Endothelial cell (in vitro differentiated cells): Measurements from ENCODE around the gene CTNNAL1. TPM values are rescaled to one million over a fixed set of nuclear protein-coding genes. Genes with fewer than 3 reads are reported as not detected.

Experiments
- DNase-seq: peaks from one replicate; pipeline ENCODE4 v3.0.0; 2021; ENCODE audit warnings: low spot score
- H3K27ac Mint-ChIP-seq: one replicate; pipeline ENCODE4 v1.8.0; 2021; ENCODE audit warnings: mixed read lengths, inconsistent platforms; ENCODE audit not compliant: unreplicated experiment
- H3K27me3 Mint-ChIP-seq: one replicate; pipeline ENCODE4 v1.8.0; 2021; ENCODE audit warnings: mild to moderate bottlenecking, moderate library complexity, mixed read lengths, inconsistent platforms; ENCODE audit not compliant: unreplicated experiment
- H3K36me3 Mint-ChIP-seq: one replicate; pipeline ENCODE4 v1.8.0; 2021; ENCODE audit warnings: mild to moderate bottlenecking, low read depth, mixed read lengths, inconsistent platforms; ENCODE audit not compliant: unreplicated experiment
- H3K4me1 Mint-ChIP-seq: one replicate; pipeline ENCODE4 v1.8.0; 2021; ENCODE audit warnings: mild to moderate bottlenecking, mixed read lengths, inconsistent platforms; ENCODE audit not compliant: unreplicated experiment
- H3K4me3 Mint-ChIP-seq: one replicate; pipeline ENCODE4 v1.8.0; 2021; ENCODE audit warnings: mild to moderate bottlenecking, mixed read lengths, inconsistent platforms; ENCODE audit not compliant: unreplicated experiment
- H3K9me3 Mint-ChIP-seq: one replicate; pipeline ENCODE4 v1.8.0; 2021; ENCODE audit warnings: mixed read lengths, inconsistent platforms; ENCODE audit not compliant: unreplicated experiment
- total RNA-seq: library from RNA; stranded (reverse); fragmentation: NEBNext Ultra II Directional; extraction: Animal tissue kit (Norgen Biotek cat#: 25700); gene quantifications from one replicate; pipeline ENCODE4 v1.2.1, GENCODE V29; 2021; ENCODE audit not compliant: unreplicated experiment
- TF ChIP-seq, protein P1 (sequence below): fragments of 200-600 bp; sonication (generic); IDR thresholded peaks from one replicate; pipeline ENCODE4 v1.5.0; 2021; ENCODE audit warnings: antibody characterized with exemption; ENCODE audit not compliant: unreplicated experiment

CTNNAL1 gene
- total RNA-seq, 1 donor from 2014 or later, result 31.2 TPM

DNA sequence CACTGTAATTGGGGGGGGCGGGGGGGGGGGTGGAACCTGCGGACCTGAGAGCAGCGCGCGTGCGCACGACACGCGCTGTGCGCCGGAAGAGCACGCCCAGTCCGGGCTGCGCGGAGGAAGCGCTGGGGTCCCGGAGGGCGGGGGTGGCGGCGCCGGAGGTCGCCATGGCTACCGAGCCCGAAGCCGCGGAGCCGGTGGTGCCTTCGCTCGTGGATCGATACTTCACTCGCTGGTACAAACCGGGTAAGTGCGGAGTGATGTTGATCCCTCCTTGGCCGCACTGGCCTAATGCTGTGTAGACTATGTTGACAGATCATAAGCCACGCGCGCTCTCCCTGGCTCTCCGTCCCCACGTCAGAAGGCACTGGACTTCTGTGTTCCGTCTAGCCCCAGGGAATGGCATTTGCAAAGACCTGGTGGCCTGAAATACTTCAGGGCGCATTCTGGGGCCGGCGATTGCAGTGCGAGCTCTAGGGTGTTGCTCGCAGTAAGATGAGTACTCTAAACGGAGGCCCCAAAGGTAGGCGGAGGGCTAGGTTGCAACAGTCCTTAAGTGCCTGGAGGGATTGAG lies 78.9 kb downstream of the CTNNAL1 start, which contains the start of gene ABITRAM:
Gene ABITRAM (plus strand): TSS at position 78 of the 571 bp plus-strand sequence. CDS start 87 bp downstream, at position 165.
- peak within 1 kb of the TSS; percentile 90 for H3K27ac Mint-ChIP-seq
- peak within 1 kb of the TSS; percentile 99 for H3K4me3 Mint-ChIP-seq
- no peaks in the 10 kb centered on the region for H3K36me3 Mint-ChIP-seq
- TF ChIP-seq, protein P1, sequence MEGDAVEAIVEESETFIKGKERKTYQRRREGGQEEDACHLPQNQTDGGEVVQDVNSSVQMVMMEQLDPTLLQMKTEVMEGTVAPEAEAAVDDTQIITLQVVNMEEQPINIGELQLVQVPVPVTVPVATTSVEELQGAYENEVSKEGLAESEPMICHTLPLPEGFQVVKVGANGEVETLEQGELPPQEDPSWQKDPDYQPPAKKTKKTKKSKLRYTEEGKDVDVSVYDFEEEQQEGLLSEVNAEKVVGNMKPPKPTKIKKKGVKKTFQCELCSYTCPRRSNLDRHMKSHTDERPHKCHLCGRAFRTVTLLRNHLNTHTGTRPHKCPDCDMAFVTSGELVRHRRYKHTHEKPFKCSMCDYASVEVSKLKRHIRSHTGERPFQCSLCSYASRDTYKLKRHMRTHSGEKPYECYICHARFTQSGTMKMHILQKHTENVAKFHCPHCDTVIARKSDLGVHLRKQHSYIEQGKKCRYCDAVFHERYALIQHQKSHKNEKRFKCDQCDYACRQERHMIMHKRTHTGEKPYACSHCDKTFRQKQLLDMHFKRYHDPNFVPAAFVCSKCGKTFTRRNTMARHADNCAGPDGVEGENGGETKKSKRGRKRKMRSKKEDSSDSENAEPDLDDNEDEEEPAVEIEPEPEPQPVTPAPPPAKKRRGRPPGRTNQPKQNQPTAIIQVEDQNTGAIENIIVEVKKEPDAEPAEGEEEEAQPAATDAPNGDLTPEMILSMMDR, result no peak
- H3K4me1 Mint-ChIP-seq, result peaks cover 13% of the 10 kb centered on the region
- DNase-seq, result peak; percentile 70
- H3K9me3 Mint-ChIP-seq, result no peaks in the 10 kb centered on the region
- H3K27me3 Mint-ChIP-seq, result no peaks in the 10 kb centered on the region

DNA sequence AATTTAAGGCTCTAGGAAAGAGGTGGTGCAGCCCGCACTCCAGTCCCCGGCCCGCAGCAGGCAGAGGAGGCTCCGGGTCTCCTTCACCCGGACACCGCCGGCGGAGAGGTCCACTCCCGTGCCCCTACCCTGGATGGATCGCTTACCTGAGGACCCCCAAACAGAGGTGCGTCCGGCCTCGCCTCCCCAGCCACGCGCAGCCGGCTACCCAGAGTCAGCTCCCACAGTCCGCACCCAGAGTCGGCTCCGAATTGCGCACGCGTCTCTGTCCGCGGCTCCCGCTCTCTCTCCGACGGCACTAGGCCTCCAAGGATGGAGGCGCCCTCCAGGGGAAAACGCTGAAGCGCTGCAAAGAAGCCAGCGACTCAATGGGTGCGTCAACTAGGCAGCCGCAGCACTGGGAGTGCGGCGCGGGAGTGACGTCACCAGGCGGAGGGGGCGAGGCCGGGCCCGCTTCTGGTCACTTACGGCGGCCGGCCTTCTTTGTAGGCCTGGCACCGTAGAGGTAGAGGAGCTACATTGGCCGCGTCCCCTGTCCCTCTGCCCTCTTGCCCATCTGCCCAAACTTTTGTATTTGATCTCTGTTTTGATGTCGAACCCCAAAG lies 79.5 kb downstream of the CTNNAL1 start, which contains the start of gene ELP1:
Gene ELP1 (minus strand): TSS at position 407 of the 605 bp plus-strand sequence. CDS start 2,978 bp downstream, outside the sequence.
- Mint-ChIP-seq H3K4me3 (peak within 1 kb of the TSS; percentile 99), H3K27me3 (no peaks in the 10 kb centered on the region), H3K36me3 (no peaks in the 10 kb centered on the region), H3K27ac (peak within 1 kb of the TSS; percentile 90), H3K9me3 (no peaks in the 10 kb centered on the region), H3K4me1 (peaks cover 13% of the 10 kb centered on the region)
- peak; percentile 88 for DNase-seq
- TF ChIP-seq, protein P1, result no peak

DNA sequence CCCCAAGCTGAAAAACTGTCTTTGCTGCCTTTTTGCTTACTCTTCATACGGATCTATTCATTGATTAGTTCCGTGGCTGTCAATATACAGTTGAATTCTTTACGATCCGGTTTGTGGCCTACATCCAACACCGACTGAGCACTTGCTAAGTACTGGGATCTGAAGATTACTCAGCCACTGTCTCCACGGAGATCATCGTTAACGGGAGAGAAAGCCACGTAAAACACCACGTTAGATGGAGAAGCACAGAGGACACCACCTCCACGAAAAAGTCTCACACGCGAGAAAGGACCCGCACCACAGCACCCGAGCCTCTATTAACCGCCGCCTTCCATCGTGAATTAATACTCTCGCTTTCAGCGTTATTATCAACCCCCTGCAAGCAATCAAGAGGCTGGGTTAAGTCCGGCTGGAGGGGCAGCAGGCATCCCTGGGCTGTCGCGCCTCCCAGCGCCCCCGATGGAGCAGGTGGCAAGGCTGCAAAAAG lies 80.0 kb downstream of the CTNNAL1 start:
- peaks cover 15% of the 10 kb centered on the region for H3K4me1 Mint-ChIP-seq
- H3K9me3 Mint-ChIP-seq, result no peaks in the 10 kb centered on the region
- peaks cover 2% of the 10 kb centered on the region for H3K27me3 Mint-ChIP-seq
- H3K27ac Mint-ChIP-seq, result peak overlapping the region; percentile 87
- TF ChIP-seq, protein P1, result no peak
- H3K36me3 Mint-ChIP-seq, result no peaks in the 10 kb centered on the region
- peak overlapping the region; percentile 99 for H3K4me3 Mint-ChIP-seq
- DNase-seq, result no peak

DNA sequence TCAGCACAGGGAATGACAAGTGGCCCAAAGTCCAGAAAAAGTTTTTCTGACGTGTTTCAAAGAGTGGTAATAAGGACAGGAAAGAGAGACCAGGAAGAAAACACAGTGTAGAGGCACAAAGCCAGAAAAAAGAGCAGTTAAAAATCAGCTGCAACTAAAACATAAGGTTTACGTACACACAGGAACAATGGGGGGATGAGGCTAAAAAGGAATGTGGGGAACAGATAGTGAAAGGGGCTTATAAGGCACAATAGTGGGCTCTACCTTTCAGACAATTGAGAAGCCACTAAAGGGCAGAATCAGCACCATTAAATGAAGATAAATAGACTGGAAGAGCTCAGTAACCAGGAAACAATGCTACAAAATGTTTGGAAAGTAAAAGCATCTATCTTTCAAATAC lies 84.9 kb downstream of the CTNNAL1 start:
- peak overlapping the region; percentile 70 for H3K27ac Mint-ChIP-seq
- DNase-seq, result no peak
- peak overlapping the region; percentile 7 for H3K4me3 Mint-ChIP-seq
- peaks cover 22% of the 10 kb centered on the region for H3K36me3 Mint-ChIP-seq
- peaks cover 12% of the 10 kb centered on the region for H3K4me1 Mint-ChIP-seq
- peaks cover 4% of the 10 kb centered on the region for H3K27me3 Mint-ChIP-seq
- no peaks in the 10 kb centered on the region for H3K9me3 Mint-ChIP-seq
- TF ChIP-seq, protein P1, result no peak

DNA sequence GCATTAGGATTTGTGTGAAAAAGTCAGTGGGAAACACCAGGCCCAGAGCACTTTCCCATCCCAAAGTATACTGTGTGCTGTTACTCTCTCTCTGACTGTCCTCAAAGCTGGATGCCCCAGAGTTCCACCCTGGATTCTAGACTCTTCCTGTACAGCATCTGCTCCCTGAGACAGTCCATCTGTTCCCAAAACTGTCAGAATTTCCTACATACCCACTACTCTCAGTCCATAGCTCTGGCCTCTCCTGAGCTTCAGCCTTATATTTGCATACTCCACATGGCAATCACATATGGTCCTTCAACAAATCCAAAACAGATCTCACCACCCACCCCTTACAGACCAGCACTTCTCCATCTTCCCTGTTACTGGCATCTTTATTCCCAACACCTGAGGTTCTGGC lies 88.8 kb downstream of the CTNNAL1 start:
- no peak overlapping the region for H3K4me3 Mint-ChIP-seq
- H3K36me3 Mint-ChIP-seq, result peaks cover 24% of the 10 kb centered on the region
- H3K27ac Mint-ChIP-seq, result no peak overlapping the region
- DNase-seq, result no peak
- H3K4me1 Mint-ChIP-seq, result peaks cover 4% of the 10 kb centered on the region
- peaks cover 4% of the 10 kb centered on the region for H3K27me3 Mint-ChIP-seq
- TF ChIP-seq, protein P1, result no peak
- no peaks in the 10 kb centered on the region for H3K9me3 Mint-ChIP-seq
